ENCODE data around the gene NACAD.
A peak's percentile ranks its signal among the peaks of the same experiment; 100 is the strongest.

Gene NACAD

GRCh38 chr7:45098983-45099839 is 10.4 kb upstream of the NACAD start:
- FAIRE-seq (no peak), DNase-seq (ENCODE audit: insufficient read length, low spot score) (no peak)

- FAIRE-seq (no peak), DNase-seq (ENCODE audit: insufficient read length, low spot score) (no peak)
Observed at GRCh38 chr7:45092931-45093235, 4.1 kb upstream of the NACAD start.

- DNase-seq (ENCODE audit: insufficient read length, low spot score) = peak; percentile 76
- FAIRE-seq = peak; percentile 94
Observed at GRCh38 chr7:45092100-45092930, 3.5 kb upstream of the NACAD start.

- DNase-seq (ENCODE audit: insufficient read length, low spot score) = peak; percentile 77
- no peak for FAIRE-seq
Observed at GRCh38 chr7:45089341-45089891, 647 bp upstream of the NACAD start.

GRCh38 chr7:45088146-45088701 is 545 bp downstream of the NACAD start:
- FAIRE-seq (peak; percentile 26), DNase-seq (ENCODE audit: insufficient read length, low spot score) (no peak)

- DNase-seq (ENCODE audit: insufficient read length, low spot score) = no peak
- no peak for FAIRE-seq
Observed at GRCh38 chr7:45087301-45088145, 1.2 kb downstream of the NACAD start.

- FAIRE-seq (no peak), DNase-seq (ENCODE audit: insufficient read length, low spot score) (no peak)
Observed at GRCh38 chr7:45086331-45087065, 2.3 kb downstream of the NACAD start.

- no peak for DNase-seq (ENCODE audit: insufficient read length, low spot score)
- FAIRE-seq = no peak
Observed at GRCh38 chr7:45085619-45086200, 3.1 kb downstream of the NACAD start.

- FAIRE-seq = no peak
- no peak for DNase-seq (ENCODE audit: insufficient read length, low spot score)
Observed at GRCh38 chr7:45084901-45085618, 3.7 kb downstream of the NACAD start.

- no peak for DNase-seq (ENCODE audit: insufficient read length, low spot score)
- no peak for FAIRE-seq
Observed at GRCh38 chr7:45084336-45084735, 4.4 kb downstream of the NACAD start.

- no peak for FAIRE-seq
- no peak for DNase-seq (ENCODE audit: insufficient read length, low spot score)
Observed at GRCh38 chr7:45082831-45083331, 5.9 kb downstream of the NACAD start.

- DNase-seq (ENCODE audit: insufficient read length, low spot score) (no peak), FAIRE-seq (no peak)
Observed at GRCh38 chr7:45082031-45082830, 6.5 kb downstream of the NACAD start.

GRCh38 chr7:45081670-45081974 is 7.1 kb downstream of the NACAD start:
- DNase-seq (ENCODE audit: insufficient read length, low spot score) (no peak), FAIRE-seq (no peak)

- DNase-seq (ENCODE audit: insufficient read length, low spot score) = no peak
- FAIRE-seq = no peak
Observed at GRCh38 chr7:45080958-45081669, 7.7 kb downstream of the NACAD start.

- FAIRE-seq (no peak), DNase-seq (ENCODE audit: insufficient read length, low spot score) (no peak)
Observed at GRCh38 chr7:45080265-45080957, 8.4 kb downstream of the NACAD start.

- no peak for DNase-seq (ENCODE audit: insufficient read length, low spot score)
Observed at GRCh38 chr7:45078125-45078681, 10.6 kb downstream of the NACAD start.

More at GRCh38 chr7:45078125-45078681, 10.6 kb downstream of the NACAD start:
- no peak for FAIRE-seq
